Activated CD8-positive, alpha-beta T cell treated with anti-CD3 and anti-CD28 coated beads for 36 hours (primary cell): ENCODE results near the gene CMSS1. TPM values are rescaled to one million over a fixed set of nuclear protein-coding genes. Genes with fewer than 3 reads are reported as not detected.

Source experiments
- ATAC-seq: fragments of 200-7000 bp; cut with Tn5 transposase; one replicate; pipeline ENCODE4 v1.10.0; 2021; ENCODE audit warnings: mild to moderate bottlenecking, moderate library complexity
- CTCF ChIA-PET: fragments of 350-600 bp; sonication (Branson Sonifier 250); formaldehyde crosslinking; loops from one replicate; lab custom pipeline; 2021; ENCODE audit warnings: antibody characterized with exemption; lab: Charles Lee
- POLR2A ChIA-PET: fragments of 350-600 bp; sonication (Branson Sonifier 250); formaldehyde crosslinking; loops from one replicate; lab custom pipeline; 2021; ENCODE audit warnings: antibody characterized with exemption; lab: Charles Lee
- DNase-seq: peaks from one replicate; pipeline ENCODE4 v3.0.0-alpha.2; 2020
- H3K27ac Mint-ChIP-seq: one replicate; pipeline ENCODE4 v1.8.0; 2021; ENCODE audit warnings: mild to moderate bottlenecking, mixed read lengths
- H3K27me3 Mint-ChIP-seq: one replicate; pipeline ENCODE4 v1.8.0; 2021; ENCODE audit warnings: mixed read lengths
- H3K36me3 Mint-ChIP-seq: one replicate; pipeline ENCODE4 v1.8.0; 2021; ENCODE audit warnings: low read depth, mixed read lengths
- H3K4me1 Mint-ChIP-seq: one replicate; pipeline ENCODE4 v1.8.0; 2021; ENCODE audit warnings: low read depth, mixed read lengths
- H3K4me3 Mint-ChIP-seq: one replicate; pipeline ENCODE4 v1.8.0; 2021; ENCODE audit warnings: mild to moderate bottlenecking, moderate library complexity, mixed read lengths
- H3K9me3 Mint-ChIP-seq: one replicate; pipeline ENCODE4 v1.8.0; 2021; ENCODE audit warnings: mixed read lengths
- intact Hi-C: fragments of 100-400 bp; cut with micrococcal nuclease; formaldehyde crosslinking; loops from one replicate; pipeline ENCODE4 v1.10.0; 2022
- total RNA-seq, 2 experiments: library from RNA; stranded (reverse); gene quantifications; one replicate each; pipeline ENCODE4 v1.2.3, GENCODE V29; 2021
- TF ChIP-seq, protein P1 (sequence below): fragments of 200-600 bp; IDR thresholded peaks from one replicate; pipeline ENCODE4 v1.8.0; 2022; ENCODE audit warnings: antibody characterized with exemption, mild to moderate bottlenecking

The CMSS1 gene
- total RNA-seq, 2 experiments from 2014 or later = 93.9 to 110 TPM

DNA sequence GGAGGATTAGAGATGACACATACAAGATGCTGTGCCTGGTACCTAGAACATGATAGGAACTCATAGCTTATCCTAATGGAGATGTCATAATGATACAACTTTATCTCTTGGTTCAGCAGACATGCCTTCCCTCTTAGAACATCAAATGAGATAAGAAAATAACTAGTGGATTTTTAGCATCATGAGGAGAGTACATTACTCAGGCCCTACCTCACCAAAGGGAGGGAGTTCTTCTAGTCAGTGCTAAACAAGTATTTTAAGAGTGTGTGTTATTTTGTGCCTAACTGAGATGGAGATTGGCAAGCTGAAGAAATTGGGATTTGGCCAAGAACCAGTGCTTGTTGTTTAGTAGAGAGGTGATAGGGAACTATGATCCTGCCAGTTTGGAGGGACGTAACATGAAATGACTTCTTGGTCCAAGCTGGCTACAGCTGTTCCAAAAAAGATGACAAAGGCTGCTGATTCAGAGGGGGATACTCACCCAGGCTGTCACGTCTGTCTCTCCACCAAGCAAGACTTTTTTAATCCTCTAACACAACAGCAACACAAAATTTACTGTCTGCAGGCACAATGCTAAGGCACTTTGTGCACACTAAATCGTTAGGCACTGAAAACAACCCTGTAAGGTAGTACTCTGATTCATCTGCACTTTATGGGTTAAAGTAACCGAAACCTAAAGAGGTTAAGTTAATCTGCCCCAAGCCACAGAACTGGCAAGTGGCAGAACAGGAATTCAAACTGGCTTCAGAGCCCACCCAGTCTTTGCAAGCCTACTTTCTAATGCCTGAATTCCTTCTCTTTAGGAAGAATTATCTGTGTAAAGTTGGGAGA lies 126.5 kb downstream of the CMSS1 start:
- POLR2A ChIA-PET = no interaction called here
- H3K4me3 Mint-ChIP-seq = no peak overlapping the region
- no peaks in the 10 kb centered on the region for H3K27me3 Mint-ChIP-seq
- H3K27ac Mint-ChIP-seq = no peak overlapping the region
- TF ChIP-seq, protein P1, sequence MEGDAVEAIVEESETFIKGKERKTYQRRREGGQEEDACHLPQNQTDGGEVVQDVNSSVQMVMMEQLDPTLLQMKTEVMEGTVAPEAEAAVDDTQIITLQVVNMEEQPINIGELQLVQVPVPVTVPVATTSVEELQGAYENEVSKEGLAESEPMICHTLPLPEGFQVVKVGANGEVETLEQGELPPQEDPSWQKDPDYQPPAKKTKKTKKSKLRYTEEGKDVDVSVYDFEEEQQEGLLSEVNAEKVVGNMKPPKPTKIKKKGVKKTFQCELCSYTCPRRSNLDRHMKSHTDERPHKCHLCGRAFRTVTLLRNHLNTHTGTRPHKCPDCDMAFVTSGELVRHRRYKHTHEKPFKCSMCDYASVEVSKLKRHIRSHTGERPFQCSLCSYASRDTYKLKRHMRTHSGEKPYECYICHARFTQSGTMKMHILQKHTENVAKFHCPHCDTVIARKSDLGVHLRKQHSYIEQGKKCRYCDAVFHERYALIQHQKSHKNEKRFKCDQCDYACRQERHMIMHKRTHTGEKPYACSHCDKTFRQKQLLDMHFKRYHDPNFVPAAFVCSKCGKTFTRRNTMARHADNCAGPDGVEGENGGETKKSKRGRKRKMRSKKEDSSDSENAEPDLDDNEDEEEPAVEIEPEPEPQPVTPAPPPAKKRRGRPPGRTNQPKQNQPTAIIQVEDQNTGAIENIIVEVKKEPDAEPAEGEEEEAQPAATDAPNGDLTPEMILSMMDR = no peak
- H3K9me3 Mint-ChIP-seq = no peaks in the 10 kb centered on the region
- H3K36me3 Mint-ChIP-seq = peaks cover 5% of the 10 kb centered on the region
- intact Hi-C loops = no loop called here
- no peak for DNase-seq
- H3K4me1 Mint-ChIP-seq = peaks cover 12% of the 10 kb centered on the region
- ATAC-seq = no peak
- CTCF ChIA-PET = no interaction called here

DNA sequence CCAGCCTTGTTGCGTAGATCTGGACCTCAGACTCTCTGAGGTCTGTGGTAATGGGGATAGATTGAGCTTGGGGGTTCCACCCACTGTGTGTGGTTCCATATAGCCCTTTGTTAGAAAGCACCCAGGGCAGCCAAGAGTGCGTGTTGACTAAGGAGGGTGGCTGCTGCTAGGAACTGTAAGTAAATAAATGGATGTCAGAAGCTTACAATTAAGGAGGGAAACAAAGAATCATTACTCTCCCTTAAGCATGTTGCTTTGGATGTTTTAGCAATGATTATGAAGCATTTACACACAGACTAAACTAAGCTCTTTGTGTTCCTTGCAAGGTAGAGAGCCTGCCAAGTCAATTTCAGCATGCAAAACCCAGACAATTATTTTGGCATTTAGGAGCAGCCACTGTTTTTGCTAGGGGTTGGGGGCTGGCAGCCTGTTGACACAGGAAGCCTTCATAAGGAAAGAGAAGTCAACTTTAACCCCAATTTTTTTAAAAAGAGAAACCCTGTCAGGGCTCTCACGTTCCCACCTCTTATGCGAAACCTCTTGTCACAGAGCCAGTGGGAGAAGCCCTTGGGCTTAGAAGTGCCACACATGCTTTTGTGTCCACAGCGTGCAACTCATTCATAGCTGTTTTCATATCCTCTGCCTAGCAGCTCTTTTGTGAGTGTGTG lies 127.8 kb downstream of the CMSS1 start:
- no peaks in the 10 kb centered on the region for H3K27me3 Mint-ChIP-seq
- POLR2A ChIA-PET = interaction anchor here (1.7 kb wide), 1 partner anchor 11 kb away, joined by 5 read pairs; no protein-coding TSS in a partner anchor
- intact Hi-C loops = no loop called here

DNA sequence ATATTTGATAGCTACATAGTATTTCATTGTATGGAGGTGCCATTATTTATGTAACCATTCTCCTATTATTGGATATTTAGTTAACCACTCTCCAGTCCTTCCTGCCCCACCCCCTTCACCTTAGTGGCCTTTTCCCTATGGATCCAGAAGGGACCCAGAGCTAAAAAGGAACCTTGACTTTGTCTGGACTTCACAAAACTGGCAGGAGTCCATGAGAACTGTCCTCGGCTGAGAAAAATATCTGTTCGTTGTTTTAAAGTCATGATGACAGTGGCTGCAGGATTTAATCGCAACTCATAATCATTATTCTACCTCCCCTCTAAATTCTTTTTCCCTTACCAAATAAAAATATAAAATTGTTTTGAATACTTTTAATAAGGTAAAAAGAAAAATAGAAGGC lies 129.7 kb downstream of the CMSS1 start:
- CTCF ChIA-PET = no interaction called here
- Mint-ChIP-seq H3K27me3 (no peaks in the 10 kb centered on the region), H3K36me3 (no peaks in the 10 kb centered on the region), H3K9me3 (no peaks in the 10 kb centered on the region), H3K4me1 (peaks cover 2% of the 10 kb centered on the region), H3K4me3 (no peak overlapping the region), H3K27ac (no peak overlapping the region)
- DNase-seq (no peak), ATAC-seq (no peak)
- TF ChIP-seq, protein P1 = no peak
- intact Hi-C loops = no loop called here
- POLR2A ChIA-PET = no interaction called here

More for the DNA sequence above, 127.8 kb downstream of the CMSS1 start:
- Mint-ChIP-seq H3K36me3 (no peaks in the 10 kb centered on the region), H3K4me3 (no peak overlapping the region), H3K9me3 (no peaks in the 10 kb centered on the region), H3K27ac (no peak overlapping the region), H3K4me1 (peaks cover 2% of the 10 kb centered on the region)
- DNase-seq = no peak
- TF ChIP-seq, protein P1 = no peak
- ATAC-seq = no peak
- CTCF ChIA-PET = interaction anchor here (0.9 to 1.6 kb wide), 2 partner anchors 129 to 181 kb away, joined by 3 to 4 read pairs; no protein-coding TSS in a partner anchor

DNA sequence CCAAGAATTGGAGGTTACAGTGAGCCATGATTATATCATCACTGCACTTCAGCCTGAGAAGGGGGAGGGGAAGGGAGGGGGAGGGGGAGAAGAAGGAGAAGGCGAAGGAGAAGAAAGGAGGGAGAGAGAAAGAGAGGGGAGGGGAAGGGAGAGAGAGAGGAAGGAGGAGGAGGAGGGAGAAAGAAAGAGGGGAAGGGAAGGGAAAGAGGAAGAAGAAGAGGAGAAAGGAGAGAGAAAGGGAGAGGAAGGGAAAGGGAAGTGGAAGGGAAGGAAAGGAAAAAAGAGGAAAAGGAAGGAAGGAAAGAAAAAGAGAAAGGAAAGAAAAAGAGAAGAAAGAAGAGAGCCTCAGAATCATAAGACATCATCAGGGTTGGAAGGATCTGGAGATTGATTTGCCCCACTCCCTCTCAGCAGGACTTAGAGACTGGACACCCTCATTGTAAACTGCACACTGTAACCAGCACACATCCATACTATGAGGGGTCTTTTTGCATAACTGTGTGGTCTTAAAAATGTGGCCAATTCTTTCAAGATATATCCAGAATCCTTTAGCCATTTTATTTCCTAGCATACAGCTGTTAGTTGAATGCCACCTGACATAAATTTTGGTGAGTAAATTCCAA lies 130.9 kb downstream of the CMSS1 start:
- no peak overlapping the region for H3K4me3 Mint-ChIP-seq
- intact Hi-C loops = no loop called here
- H3K36me3 Mint-ChIP-seq = no peaks in the 10 kb centered on the region
- DNase-seq = no peak
- H3K9me3 Mint-ChIP-seq = no peaks in the 10 kb centered on the region
- no peak overlapping the region for H3K27ac Mint-ChIP-seq
- no peak for ATAC-seq
- H3K4me1 Mint-ChIP-seq = peaks cover 2% of the 10 kb centered on the region
- CTCF ChIA-PET = no interaction called here
- POLR2A ChIA-PET = no interaction called here
- TF ChIP-seq, protein P1 = no peak
- no peaks in the 10 kb centered on the region for H3K27me3 Mint-ChIP-seq
